HG03175 (cell line): ENCODE data around the gene MAGI1.

Source experiments
- ATAC-seq: cut with Tn5 transposase; IDR thresholded peaks from one replicate; pipeline ENCODE4 v1.9.1; 2021; ENCODE audit warnings: mild to moderate bottlenecking, moderate library complexity; ENCODE audit not compliant: unreplicated experiment

MAGI1 gene

DNA sequence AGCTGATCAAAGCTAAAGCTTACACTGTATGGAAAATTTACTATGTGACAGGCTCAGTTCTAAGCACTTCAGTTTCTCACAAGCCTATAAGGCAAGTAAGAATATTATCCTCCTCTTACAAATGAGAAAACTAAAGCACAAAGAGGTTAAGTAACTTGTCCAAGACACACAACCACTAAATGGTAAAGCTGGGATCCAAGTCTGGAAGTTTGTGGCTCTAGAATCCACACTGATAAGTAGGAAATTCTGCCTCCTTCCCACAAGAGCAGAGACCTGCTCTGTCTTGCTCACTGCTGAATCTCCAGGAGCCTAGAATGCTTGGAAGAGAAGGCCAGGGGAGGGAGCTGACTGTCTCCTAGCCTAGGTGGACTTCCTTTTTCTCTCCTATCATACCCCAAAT lies 60.6 kb downstream of the MAGI1 start:
- no peak for ATAC-seq

DNA sequence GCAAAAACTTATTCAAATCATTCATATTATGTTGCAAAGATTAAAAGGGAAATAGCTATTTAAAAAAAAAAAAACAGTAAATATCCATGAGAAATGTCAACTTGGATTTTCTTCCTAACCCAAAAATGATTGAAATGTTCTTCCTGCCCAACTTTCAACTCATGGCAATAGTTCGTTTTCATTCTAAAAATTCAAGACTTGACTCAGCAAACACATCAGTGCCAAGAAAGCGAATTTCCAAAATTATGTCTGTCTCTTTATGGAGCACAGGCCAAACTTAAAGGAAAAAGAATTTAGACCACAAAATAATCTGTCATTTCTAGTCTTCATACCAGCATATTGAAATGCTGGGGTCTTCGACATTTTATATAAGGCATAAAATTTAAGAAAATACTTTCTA lies 63.7 kb downstream of the MAGI1 start:
- ATAC-seq = no peak

DNA sequence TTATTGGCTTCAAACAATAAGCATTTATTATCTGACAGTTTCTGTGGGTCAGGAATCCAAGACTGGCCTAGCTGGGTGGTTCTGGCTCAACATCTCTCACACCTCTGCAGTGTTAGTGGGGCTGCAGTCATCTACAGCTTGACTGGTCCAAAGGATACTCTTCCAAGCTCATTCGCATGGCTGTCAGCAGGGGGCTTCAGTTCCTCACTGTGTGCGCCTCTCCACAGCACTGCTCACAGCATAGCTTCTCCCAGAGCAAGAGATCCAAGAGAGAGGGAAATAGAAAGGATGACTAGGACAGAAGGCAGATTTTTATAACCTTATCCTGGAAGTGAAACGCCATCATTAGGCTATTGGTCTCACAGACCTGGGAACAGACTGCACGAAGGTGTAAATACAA lies 64.2 kb downstream of the MAGI1 start:
- ATAC-seq = no peak

DNA sequence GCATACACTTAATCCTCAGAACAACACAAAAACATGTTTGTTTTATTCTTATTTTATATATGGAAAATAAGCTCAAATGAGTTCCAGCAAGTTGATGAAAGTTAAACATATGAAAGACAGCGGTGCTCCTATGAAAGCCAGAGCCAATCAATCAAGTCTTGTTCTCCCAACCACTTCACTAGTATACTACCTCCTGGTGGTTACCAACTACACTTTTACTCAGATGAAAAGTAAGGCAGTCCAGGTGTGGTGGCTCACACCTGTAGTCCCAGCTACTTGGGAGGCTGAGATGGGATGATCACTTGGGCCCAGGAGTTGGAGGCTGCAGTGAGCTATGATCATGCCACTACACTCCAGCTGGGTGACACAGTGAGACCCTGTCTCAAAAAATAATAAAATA lies 66.0 kb downstream of the MAGI1 start:
- no peak for ATAC-seq

DNA sequence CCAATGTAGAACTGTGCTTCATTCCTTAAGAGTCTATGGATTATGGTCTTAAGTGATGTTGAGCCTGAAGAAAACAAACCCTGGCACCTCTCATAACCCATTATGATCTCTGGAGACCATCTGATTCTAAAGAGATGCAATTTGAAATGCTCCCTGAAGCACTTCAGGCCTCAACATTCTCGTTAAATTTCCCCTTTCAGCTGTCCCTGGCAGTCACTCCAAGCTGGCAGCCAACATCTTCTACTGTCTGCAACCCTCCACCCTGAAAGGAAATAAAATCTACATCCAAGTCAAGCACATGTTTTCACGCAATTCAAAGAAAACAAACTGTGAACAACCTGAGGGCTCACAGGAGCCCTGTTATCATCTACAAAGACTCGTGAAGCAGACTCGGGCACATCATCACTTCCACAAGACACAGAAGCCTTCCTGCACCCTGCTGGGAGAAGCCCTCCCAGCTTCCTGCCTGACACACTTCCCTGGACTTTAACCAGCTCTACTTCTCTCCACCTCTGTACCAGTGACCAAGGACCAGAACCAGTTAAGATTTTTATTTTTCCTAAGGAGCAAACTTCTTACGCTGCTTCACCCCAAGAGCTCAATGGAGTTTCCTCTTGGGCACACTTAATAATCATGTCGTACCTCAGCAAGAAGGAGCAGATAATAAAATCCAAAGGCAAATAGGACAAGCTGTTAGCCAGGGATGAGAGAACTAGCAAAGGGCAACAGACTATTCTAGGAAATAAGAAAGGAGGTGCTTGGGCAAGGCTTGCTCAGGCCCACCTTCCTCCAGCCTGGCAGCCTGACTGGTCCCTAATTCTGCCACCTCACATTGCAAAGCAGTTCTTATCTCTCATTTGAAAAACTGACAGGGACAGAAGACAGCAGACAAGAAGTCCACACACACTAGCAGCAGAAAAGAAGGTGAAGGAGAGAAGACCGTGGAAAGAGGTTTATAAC lies 67.1 kb downstream of the MAGI1 start:
- ATAC-seq = no peak

DNA sequence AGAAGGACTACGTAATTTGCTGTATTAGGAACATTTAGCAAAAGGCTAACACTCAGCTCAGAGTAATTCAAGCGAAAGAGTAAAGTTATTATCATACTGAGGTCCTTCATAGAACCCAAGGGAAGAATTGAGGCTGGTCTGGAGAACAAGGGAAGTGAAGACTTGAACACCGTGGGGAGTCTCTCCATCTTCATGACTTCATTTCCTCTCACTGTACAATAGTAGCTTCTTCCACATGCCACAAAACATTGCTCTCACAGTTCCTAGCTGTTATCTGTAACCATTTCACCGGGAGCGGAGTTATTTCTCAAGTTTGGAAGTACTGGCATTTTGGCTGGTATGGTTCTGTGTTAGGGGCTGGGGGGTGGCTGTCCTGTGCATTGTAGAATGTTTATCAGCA lies 69.7 kb downstream of the MAGI1 start:
- ATAC-seq = no peak

DNA sequence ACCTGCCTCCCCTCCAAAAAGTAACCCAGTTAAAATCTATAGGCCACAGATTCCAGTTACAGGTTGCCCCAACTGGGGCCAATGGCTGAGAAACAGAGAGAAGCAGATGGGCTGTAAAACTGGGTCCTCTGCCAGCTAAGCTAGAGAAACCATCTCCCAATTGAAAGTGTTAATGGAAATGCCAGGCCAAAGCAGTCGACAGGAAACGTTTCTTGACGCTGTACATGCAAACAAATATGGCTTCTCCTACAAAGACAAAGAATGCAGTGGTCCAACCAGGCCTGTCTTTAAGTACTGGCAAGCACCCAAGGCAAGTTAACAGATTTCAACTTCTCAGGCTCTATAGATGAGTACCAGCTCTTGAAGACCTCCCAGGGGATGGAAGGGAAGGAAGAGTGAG lies 71.3 kb downstream of the MAGI1 start:
- no peak for ATAC-seq

DNA sequence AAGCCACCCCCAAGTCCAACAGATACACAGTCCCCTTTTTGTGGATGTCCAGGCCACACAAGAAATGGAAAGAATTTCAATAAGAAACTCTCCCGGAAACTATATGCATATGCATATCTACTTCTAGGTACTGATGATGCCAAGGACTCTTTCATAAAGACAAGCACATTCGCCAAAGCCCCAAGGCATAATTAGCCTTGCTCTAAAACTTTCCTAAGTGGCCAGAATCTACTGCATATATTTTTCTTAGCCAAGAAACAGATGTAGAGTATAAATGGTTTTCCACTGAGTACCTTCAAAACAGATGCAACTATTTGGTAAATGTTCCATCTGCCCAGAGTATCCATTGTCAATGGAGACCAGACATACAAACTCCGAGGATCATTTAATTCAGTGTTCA lies 73.9 kb downstream of the MAGI1 start:
- ATAC-seq = no peak

DNA sequence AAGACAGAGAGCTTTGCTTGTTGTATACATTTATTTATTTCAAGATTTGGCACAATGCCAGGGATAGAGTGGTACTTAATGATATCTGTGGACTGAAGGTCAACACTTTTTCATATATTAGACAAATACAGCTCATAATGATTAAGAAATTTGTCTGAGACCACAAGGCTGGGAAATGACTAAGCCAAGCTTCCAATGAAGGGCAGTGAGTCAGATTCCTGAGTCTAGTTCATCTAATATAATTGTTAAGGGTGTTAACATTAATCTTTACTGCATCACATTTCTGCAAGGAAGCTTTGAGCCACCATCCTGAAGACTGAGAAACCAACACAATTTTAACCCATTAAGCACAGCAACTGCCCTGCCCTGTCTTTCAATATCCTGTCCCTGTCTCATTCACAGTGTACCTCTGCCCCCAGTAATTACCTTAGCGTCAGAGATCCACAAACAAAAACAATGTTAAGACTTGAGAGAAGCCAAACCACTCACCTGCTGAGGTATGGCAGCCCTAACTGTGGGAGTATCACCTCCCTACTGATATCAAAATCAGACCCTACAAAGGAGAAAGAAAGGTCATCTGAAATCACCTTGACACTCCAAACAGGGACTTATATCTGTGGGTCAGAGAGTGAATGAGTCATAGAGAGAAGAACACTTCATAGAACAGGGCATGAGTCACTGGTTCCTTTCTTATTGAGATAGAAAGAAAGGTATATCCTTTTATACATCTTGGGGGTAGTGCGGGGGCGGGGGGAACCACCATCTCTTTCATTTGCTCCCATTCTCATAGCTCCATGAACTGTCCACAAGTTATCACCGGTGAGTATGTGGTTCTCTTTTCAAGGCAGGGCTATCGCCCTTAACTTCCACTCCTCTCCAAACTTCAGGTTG lies 74.7 kb downstream of the MAGI1 start:
- ATAC-seq = peak; percentile 89

DNA sequence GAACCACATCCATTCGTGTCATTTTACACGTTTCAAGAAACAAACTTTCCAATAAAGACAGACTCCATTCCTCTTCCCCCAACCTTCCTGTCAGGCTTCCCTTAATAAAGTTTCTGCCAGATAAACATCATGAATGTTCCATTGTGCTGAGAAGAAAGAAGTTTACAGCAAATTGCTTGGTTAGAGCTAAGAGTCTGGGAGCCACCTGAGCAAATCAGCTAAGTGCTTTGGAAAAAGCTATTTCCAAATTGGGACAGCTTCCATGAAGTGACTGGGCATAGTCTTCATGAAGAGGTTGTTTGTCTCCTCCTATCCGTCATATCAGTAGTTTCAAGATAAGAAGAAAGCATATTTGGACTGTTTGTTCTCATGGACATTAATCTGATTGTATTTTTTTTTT lies 77.0 kb downstream of the MAGI1 start:
- no peak for ATAC-seq

DNA sequence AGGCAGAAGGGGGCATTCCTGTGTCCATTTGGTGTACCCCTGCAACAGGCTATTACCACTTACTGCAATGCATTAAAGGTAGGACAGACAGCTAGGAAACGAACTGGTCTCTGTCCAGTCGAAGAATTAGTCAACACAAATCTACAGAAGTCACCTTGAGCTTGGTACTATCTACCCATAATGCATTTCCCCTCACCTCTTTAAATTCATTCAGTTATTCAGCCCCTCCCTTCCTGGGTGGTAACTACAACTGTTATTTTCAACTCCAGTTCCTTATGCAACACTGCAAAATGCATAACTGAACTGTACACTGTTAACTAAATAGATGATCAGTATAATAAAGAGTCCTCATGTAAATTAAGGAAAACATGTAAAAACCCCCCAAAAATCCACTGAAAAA lies 77.6 kb downstream of the MAGI1 start:
- no peak for ATAC-seq

DNA sequence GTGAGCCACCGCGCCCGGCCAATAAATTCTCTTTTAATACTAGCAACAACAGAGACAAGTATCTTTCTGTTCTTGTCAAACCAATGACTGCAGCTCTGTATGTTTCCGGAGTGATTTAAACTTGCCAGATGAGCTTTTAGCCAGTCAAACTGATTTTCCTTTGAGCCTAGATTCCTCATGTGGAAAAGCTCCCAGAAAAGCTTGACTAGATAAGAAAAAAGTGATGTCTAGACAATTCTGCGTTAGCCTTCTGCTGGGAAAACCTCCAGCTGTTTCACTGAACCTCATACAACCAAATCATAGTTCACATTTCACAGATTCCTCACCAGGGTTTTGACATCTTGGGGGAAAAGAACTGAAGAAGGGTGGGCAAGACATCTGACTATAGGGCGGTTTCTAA lies 78.6 kb downstream of the MAGI1 start:
- no peak for ATAC-seq

DNA sequence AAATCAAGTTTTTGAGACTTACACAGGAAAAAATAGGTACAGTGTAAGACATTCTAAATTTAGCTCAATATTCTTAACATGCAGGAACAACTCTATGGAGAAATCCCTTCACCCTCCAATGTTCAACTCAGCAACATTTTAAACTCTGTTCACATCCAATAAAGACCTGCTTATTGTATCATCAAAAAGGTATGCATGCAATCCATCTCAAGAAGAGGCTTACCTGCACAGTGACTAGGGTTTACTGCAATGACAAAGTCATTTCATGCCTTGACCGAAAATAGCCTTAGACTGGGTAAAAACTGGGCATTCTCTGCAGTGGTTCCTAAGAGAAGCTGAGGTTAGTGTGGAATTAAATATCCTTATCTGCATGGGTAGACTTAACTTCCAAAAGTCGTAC lies 80.5 kb downstream of the MAGI1 start:
- no peak for ATAC-seq

DNA sequence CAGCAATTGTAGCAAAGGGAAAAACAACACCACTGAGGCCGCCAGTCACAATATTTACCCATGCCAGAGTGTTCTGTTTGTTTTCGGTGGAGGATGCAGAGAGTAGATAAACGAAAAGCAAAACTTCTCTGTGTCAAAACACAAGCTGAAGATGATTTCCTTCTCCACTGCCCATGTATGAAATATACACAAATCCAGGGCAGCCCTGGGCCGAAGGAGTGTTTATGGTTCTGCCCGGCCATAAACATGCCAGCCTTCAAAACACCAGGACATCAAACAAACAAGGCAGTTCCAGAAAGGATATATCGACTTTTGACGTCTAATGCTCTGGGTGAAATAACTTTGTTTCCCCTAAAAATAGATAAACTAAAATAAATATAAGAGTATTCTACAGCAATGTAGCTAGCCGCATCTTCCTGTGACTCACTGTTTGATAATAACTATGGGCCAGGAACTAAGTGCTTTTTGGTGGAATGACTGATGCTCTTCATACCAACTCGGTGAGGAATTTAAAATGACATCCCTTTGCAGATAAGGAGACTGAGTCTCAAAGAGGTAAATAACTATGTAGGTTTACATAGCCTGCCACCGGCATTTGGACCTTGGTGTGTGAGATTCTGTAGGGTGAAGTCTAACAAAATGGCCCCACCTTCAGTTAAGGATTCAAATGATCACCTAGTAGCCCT lies 82.8 kb downstream of the MAGI1 start:
- ATAC-seq = no peak

DNA sequence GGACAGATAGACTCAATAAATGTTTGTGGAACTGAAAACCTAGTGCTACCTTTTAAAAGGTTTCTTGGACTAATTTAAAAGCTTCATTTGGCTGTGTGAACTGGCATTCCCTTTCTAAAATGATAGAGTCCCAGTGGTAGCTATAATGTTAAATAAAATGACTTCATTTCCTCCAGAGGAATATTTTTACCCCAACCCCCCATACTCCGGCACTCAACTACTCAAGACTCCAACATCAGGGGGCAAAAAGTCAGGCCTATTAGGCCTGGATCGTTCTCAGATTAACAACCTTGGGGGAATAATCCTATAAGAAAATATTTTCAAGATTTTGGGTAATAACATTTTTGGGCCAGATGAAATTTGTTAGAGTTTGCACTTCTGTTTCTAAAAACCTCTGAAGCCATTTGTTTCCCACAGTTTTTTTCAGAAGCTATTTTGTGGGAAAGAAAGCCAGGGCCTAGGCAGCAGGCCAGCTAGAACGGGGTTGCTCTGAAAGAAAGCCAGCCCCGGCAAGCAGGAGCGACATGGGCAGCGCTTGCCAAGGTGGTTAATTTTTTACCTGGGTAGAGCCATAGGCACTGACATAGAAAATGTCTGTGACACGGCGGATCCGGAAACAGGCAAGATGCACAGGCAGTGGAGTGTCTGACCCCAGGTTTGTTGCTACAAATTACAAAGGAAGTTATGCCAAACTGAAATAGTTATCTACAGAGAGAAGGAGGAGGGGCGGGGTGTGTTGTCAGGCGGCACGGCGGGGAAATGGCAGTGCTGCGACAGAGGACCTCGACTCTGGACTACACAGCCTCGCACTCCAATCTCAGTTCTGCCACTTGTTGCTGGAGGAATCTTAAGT lies 84.6 kb downstream of the MAGI1 start:
- ATAC-seq = no peak

DNA sequence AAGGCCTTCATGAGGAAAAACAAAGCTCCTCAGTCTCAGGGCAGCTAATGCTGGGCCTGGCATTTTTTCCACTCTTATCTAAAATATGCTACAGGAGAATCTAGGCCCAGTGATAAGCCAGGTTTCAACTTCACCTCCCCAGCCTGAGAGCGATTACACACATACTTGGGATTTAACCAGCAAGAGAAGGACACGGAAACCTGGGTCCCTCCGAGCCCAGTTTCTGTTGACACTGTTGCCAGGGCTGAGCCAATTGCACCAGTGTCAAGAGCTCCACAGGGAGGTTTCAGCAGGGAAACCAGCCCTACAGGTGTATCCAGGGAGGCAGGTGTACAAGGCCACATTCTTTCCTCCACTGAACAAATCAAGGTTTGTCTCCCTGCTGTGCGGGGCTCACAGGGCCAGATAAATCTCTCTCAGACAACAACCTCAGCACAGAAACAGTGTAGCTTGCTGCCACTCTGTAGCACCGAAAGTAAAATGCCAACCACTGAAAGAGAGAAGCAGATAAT lies 85.4 kb downstream of the MAGI1 start:
- no peak for ATAC-seq

DNA sequence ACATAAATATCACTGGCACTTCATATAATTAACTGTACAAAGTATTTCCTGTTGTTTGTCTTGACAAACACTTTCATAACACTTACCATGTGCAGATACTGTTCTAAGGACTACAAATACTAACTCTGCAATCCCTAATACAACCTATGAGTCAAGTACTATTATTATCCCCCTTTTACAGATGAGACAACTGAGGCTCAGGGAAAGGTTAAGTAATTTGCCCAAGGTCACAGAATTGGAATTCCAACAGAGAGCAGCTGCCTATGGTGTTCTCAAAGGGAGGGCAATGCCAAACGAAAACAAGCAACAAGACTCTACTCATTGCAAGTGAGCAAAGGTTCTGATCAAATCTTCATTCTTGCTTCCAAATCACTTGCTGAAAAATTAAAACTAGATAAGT lies 85.9 kb downstream of the MAGI1 start:
- ATAC-seq = no peak

DNA sequence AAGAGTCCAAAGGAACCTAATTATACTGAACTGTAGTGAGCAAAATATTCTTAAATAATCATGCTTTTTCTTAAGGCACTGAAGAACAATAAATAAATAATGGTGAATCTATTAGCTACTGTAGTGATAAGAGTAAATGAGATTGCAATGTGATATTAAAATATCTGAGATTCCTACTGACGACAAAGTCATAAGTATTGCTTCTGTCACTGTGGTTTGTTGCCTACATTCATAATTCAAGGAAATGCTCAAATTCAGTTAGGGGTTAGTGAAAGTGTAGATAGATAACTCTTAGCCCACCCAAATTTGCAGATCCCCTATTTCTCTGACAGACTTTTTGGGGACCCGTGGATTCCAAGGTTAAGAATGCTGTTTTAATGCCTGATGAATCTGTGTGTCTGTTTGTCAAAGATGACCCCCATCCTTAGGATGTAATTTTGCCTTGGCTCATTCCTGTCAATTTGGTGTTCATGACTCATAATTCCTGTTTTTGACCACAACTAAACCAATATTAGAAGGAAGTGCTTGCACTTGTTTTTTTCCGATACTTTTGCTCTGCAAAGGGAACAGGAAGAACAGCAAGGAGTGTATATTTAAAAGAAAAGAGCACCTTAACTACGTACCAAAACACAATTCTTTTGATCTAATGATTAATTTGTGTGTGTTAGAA lies 86.7 kb downstream of the MAGI1 start:
- ATAC-seq = no peak
